Mesendoderm (in vitro differentiated cells): ENCODE data around the gene PLCB1.

Source experiments
- DNase-seq: peaks from one replicate; pipeline ENCODE4 v3.0.0; 2013
- H2AK5ac ChIP-seq: 2 replicates; pipeline ENCODE4 v1.6.1; 2013; ENCODE audit warnings: low read length, inconsistent platforms
- H2BK120ac ChIP-seq: 2 replicates; pipeline ENCODE4 v1.6.1; 2013; ENCODE audit warnings: low read depth, mild to moderate bottlenecking, low read length, moderate library complexity, mixed read lengths
- H2BK15ac ChIP-seq: replicated peaks from 2 replicates; pipeline ENCODE4 v1.6.1; 2013; ENCODE audit warnings: low read depth, mild to moderate bottlenecking, moderate library complexity
- H2BK5ac ChIP-seq: 2 replicates; pipeline ENCODE4 v1.6.1; 2013; ENCODE audit warnings: low read length, inconsistent platforms
- H3K18ac ChIP-seq: 2 replicates; pipeline ENCODE4 v1.6.1; 2013; ENCODE audit warnings: mild to moderate bottlenecking, low read length, mixed read lengths
- H3K23ac ChIP-seq: one replicate; pipeline ENCODE4 v1.6.1; 2013; ENCODE audit warnings: low read length
- H3K27ac ChIP-seq: 2 replicates; pipeline ENCODE4 v1.5.1; 2013; ENCODE audit warnings: low read depth, mild to moderate bottlenecking, inconsistent platforms, low read length, moderate library complexity
- H3K27me3 ChIP-seq: 2 replicates; pipeline ENCODE4 v1.6.1; 2013; ENCODE audit warnings: low read length, control low read depth, mild to moderate bottlenecking, inconsistent platforms; ENCODE audit not compliant: insufficient read depth, poor library complexity
- H3K36me3 ChIP-seq: 2 replicates; pipeline ENCODE4 v1.6.1; 2013; ENCODE audit warnings: low read length, inconsistent platforms; ENCODE audit not compliant: control insufficient read depth, insufficient read depth
- H3K4ac ChIP-seq: one replicate; pipeline ENCODE4 v1.6.1; 2013; ENCODE audit warnings: low read depth, mild to moderate bottlenecking, low read length, moderate library complexity
- H3K4me1 ChIP-seq: 2 replicates; pipeline ENCODE4 v1.6.1; 2013; ENCODE audit warnings: low read depth, low read length, inconsistent platforms; ENCODE audit not compliant: control insufficient read depth
- H3K4me2 ChIP-seq: 2 replicates; pipeline ENCODE4 v1.6.1; 2013; ENCODE audit warnings: low read length
- H3K4me3 ChIP-seq: 2 replicates; pipeline ENCODE4 v1.5.1; 2013; ENCODE audit warnings: mild to moderate bottlenecking, low read length
- H3K56ac ChIP-seq: one replicate; pipeline ENCODE4 v1.6.1; 2013; ENCODE audit warnings: low read length
- H3K79me1 ChIP-seq: 2 replicates; pipeline ENCODE4 v1.6.1; 2013; ENCODE audit warnings: low read length, inconsistent platforms
- H3K79me2 ChIP-seq: 2 replicates; pipeline ENCODE4 v1.6.1; 2013; ENCODE audit warnings: mild to moderate bottlenecking, low read length; ENCODE audit not compliant: control insufficient read depth, insufficient read depth
- H3K9ac ChIP-seq: 2 replicates; pipeline ENCODE4 v1.6.1; 2013; ENCODE audit warnings: low read length, inconsistent platforms
- H4K5ac ChIP-seq: one replicate; pipeline ENCODE4 v1.6.1; 2013; ENCODE audit warnings: low read length
- H4K8ac ChIP-seq: one replicate; pipeline ENCODE4 v1.6.1; 2013; ENCODE audit warnings: low read depth, mild to moderate bottlenecking, control low read depth, low read length, moderate library complexity
- WGBS: extraction: QIAGEN DNeasy Blood & Tissue Kit; methylation state at CpG from one replicate; pipeline ENCODE4 v1.1.7; 2013; ENCODE audit warnings: low lambda C conversion rate, missing lambda C conversion rate; ENCODE audit not compliant: insufficient coverage; ENCODE audit errors: extremely low coverage; 5-methylcytosine and 5-hydroxymethylcytosine counted together

PLCB1 gene

DNA sequence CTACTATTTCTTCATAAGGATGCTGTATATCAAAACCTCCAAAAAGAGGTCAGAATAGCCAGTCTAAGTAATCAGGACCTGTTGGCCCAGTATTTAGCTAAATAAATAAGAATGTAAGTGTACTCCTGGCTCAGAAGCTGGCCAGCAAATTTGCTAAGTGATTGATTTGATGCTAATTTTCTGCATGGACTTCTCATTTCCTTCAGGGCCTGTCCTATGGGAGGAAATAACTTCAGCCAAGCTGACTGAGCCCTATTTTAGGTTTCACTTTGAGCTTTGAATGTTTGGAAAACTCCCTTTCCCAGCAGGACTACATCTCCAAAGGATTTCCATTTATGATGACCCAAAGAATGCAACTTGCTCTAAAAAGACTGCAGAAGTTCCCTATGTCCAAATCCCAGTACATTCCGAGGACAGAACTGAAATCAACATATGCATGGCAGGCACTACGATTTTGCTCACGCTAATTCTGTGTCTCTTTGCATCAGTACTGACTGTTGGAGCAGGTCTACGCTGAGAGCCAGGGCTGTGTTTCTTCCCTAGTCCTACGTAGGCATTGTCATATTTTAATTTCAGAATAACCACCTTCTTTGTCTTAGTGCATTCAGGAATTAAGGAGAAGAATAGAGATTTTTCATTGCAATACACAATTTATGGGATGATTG is 495.4 kb downstream of the PLCB1 start:
- Histone ChIP-seq H2BK120ac (no peak overlapping the region), H3K79me2 (no peaks in the 10 kb centered on the region), H3K4ac (no peak overlapping the region), H3K56ac (no peak overlapping the region), H3K9ac (no peak overlapping the region), H2BK5ac (no peak overlapping the region), H2BK15ac (no peak overlapping the region), H3K4me1 (no peaks in the 10 kb centered on the region), H3K4me2 (no peak overlapping the region), H3K27ac (no peak overlapping the region), H4K8ac (no peak overlapping the region), H3K79me1 (no peaks in the 10 kb centered on the region), H2AK5ac (no peak overlapping the region), H3K36me3 (no peaks in the 10 kb centered on the region), H3K23ac (no peak overlapping the region), H3K4me3 (no peak overlapping the region), H3K27me3 (no peaks in the 10 kb centered on the region), H3K18ac (no peak overlapping the region), H4K5ac (no peak overlapping the region)
- WGBS, result no CpG with 5 or more reads among the region's 5 CpGs
- no peak for DNase-seq

DNA sequence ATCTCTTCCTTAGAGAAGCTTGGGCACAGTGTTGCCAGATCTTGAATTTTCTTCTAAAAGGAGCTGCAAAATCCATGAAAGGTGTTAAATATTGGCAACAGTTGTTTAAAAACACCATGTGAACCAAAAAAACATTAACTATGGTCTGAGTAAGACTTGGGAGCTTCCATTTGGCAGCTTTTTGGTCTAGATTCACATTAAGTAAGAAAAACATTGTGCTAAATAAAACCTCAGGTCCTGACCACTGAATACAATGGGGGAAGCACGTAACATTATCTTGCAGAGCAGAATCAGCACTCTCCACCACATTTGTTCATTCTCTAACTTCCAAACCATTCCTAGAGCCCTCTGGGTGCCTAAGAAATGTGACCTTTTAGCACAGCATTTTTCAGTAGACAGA is 499.2 kb downstream of the PLCB1 start:
- H3K36me3 ChIP-seq, result no peaks in the 10 kb centered on the region

GRCh38 chr20:8633366-8633765 is 501.3 kb downstream of the PLCB1 start:
- no peaks in the 10 kb centered on the region for H3K36me3 ChIP-seq
- whole genome bisulfite sequencing, result no CpG with 5 or more reads among the region's 1 CpG
- DNase-seq, result no peak
- no peak overlapping the region for H2BK5ac ChIP-seq
- no peak overlapping the region for H2AK5ac ChIP-seq
- H2BK120ac ChIP-seq, result no peak overlapping the region
- H3K4me3 ChIP-seq, result no peak overlapping the region
- H3K27ac ChIP-seq, result no peak overlapping the region
- no peak overlapping the region for H2BK15ac ChIP-seq
- no peaks in the 10 kb centered on the region for H3K27me3 ChIP-seq
- no peaks in the 10 kb centered on the region for H3K4me1 ChIP-seq
- H3K56ac ChIP-seq, result no peak overlapping the region
- H4K8ac ChIP-seq, result no peak overlapping the region
- no peaks in the 10 kb centered on the region for H3K79me2 ChIP-seq
- no peak overlapping the region for H3K4me2 ChIP-seq
- H3K4ac ChIP-seq, result no peak overlapping the region
- no peaks in the 10 kb centered on the region for H3K79me1 ChIP-seq
- no peak overlapping the region for H3K23ac ChIP-seq
- no peak overlapping the region for H3K18ac ChIP-seq
- H4K5ac ChIP-seq, result no peak overlapping the region
- H3K9ac ChIP-seq, result no peak overlapping the region

More for the DNA sequence above, 499.2 kb downstream of the PLCB1 start:
- no peak overlapping the region for H3K27ac ChIP-seq
- no peak overlapping the region for H3K4ac ChIP-seq
- no peak overlapping the region for H2AK5ac ChIP-seq
- no peak overlapping the region for H3K9ac ChIP-seq
- H3K79me1 ChIP-seq, result no peaks in the 10 kb centered on the region
- H3K23ac ChIP-seq, result no peak overlapping the region
- no peak for DNase-seq
- no peak overlapping the region for H2BK120ac ChIP-seq
- H4K8ac ChIP-seq, result no peak overlapping the region
- no peak overlapping the region for H3K4me2 ChIP-seq
- no peak overlapping the region for H2BK5ac ChIP-seq
- H3K56ac ChIP-seq, result no peak overlapping the region
- no peaks in the 10 kb centered on the region for H3K4me1 ChIP-seq
- no peak overlapping the region for H2BK15ac ChIP-seq
- no peaks in the 10 kb centered on the region for H3K79me2 ChIP-seq
- H3K18ac ChIP-seq, result no peak overlapping the region
- no peak overlapping the region for H4K5ac ChIP-seq
- no CpG with 5 or more reads among the region's 1 CpG for WGBS
- no peak overlapping the region for H3K4me3 ChIP-seq
- no peaks in the 10 kb centered on the region for H3K27me3 ChIP-seq

- H3K4me3 ChIP-seq, result no peak overlapping the region
- H4K8ac ChIP-seq, result no peak overlapping the region
- no peak overlapping the region for H2BK15ac ChIP-seq
- no peaks in the 10 kb centered on the region for H3K79me2 ChIP-seq
- no peaks in the 10 kb centered on the region for H3K4me1 ChIP-seq
- no peak overlapping the region for H3K56ac ChIP-seq
- H3K79me1 ChIP-seq, result no peaks in the 10 kb centered on the region
- no peak overlapping the region for H3K23ac ChIP-seq
- no peak overlapping the region for H3K18ac ChIP-seq
- H3K4me2 ChIP-seq, result no peak overlapping the region
- H3K36me3 ChIP-seq, result no peaks in the 10 kb centered on the region
- no peak for DNase-seq
- no peak overlapping the region for H4K5ac ChIP-seq
- no peak overlapping the region for H3K27ac ChIP-seq
- H2BK5ac ChIP-seq, result no peak overlapping the region
- H3K9ac ChIP-seq, result no peak overlapping the region
- no peak overlapping the region for H3K4ac ChIP-seq
- no peaks in the 10 kb centered on the region for H3K27me3 ChIP-seq
- no peak overlapping the region for H2AK5ac ChIP-seq
- H2BK120ac ChIP-seq, result no peak overlapping the region
- no CpG with 5 or more reads among the region's 4 CpGs for WGBS
These were observed 503.0 kb downstream of the PLCB1 start for GRCh38 chr20:8635048-8635572.

- H3K27me3 ChIP-seq, result no peaks in the 10 kb centered on the region
- no peaks in the 10 kb centered on the region for H3K4me1 ChIP-seq
- no CpG with 5 or more reads among the region's 2 CpGs for WGBS
- H3K27ac ChIP-seq, result no peak overlapping the region
- H3K56ac ChIP-seq, result no peak overlapping the region
- H3K36me3 ChIP-seq, result no peaks in the 10 kb centered on the region
- no peak for DNase-seq
- no peak overlapping the region for H3K4me2 ChIP-seq
- H4K8ac ChIP-seq, result no peak overlapping the region
- no peak overlapping the region for H3K4ac ChIP-seq
- H3K79me1 ChIP-seq, result no peaks in the 10 kb centered on the region
- no peaks in the 10 kb centered on the region for H3K79me2 ChIP-seq
- no peak overlapping the region for H3K18ac ChIP-seq
- no peak overlapping the region for H2BK120ac ChIP-seq
- H2BK5ac ChIP-seq, result no peak overlapping the region
- no peak overlapping the region for H3K4me3 ChIP-seq
- no peak overlapping the region for H2AK5ac ChIP-seq
- H3K23ac ChIP-seq, result no peak overlapping the region
- no peak overlapping the region for H3K9ac ChIP-seq
- H4K5ac ChIP-seq, result no peak overlapping the region
- no peak overlapping the region for H2BK15ac ChIP-seq
These were observed 503.8 kb downstream of the PLCB1 start for GRCh38 chr20:8635837-8636236.
